Prostate gland (tissue), 2 donors: Measurements from ENCODE around the gene SGPP1. TPM values are rescaled to one million over a fixed set of nuclear protein-coding genes. Genes with fewer than 3 reads are reported as not detected.

Source experiments
- DNase-seq: peaks from one replicate; pipeline ENCODE4 v3.0.0-alpha.2; 2019; ENCODE audit warnings: low spot score
- H3K27ac ChIP-seq, 2 donors: fragments of 200-600 bp; sonication (generic); 2 replicates each; pipeline ENCODE4 v1.5.1; 2017 to 2019
- H3K27me3 ChIP-seq: fragments of 200-600 bp; sonication (generic); replicated peaks from 2 replicates; pipeline ENCODE4 v1.5.1; 2019; ENCODE audit not compliant: insufficient read depth
- H3K36me3 ChIP-seq, 2 donors: fragments of 200-600 bp; sonication (generic); 1 replicate in 1 of 2; 2 replicates in 1 of 2; pipeline versions ENCODE4 v1.5.1 to v1.8.1; 2017 to 2019
- H3K4me1 ChIP-seq: fragments of 200-600 bp; sonication (generic); replicated peaks from 2 replicates; pipeline ENCODE4 v1.5.1; 2019
- H3K4me3 ChIP-seq, 2 donors: fragments of 200-600 bp; sonication (generic); 2 replicates each; pipeline ENCODE4 v1.5.1; 2017 to 2019
- H3K9me3 ChIP-seq: fragments of 200-600 bp; sonication (generic); 2 replicates; pipeline ENCODE4 v1.5.1; 2017
- CTCF ChIP-seq, 4 experiments: fragments of 200-600 bp in 2 of 4; fragments of 450-650 bp in 2 of 4; sonication (generic) in 2 of 4; IDR thresholded peaks; 1 replicate in 3 of 4; 2 replicates in 1 of 4; pipeline ENCODE4 v1.5.1; 2016 to 2019; ENCODE audit warnings: antibody characterized with exemption in 4 of 4, mild to moderate bottlenecking in 2 of 4, moderate library complexity in 2 of 4
- POLR2A ChIP-seq: fragments of 450-650 bp; IDR thresholded peaks from one replicate; pipeline ENCODE4 v1.6.1; 2016; ENCODE audit warnings: antibody characterized with exemption, mild to moderate bottlenecking
- POLR2AphosphoS5 ChIP-seq: sonication (generic); formaldehyde crosslinking; IDR thresholded peaks from one replicate; pipeline ENCODE4 v1.6.1; 2017; ENCODE audit warnings: antibody characterized with exemption
- WGBS: methylation state at CpG from one replicate; pipeline ENCODE4 v1.1.5; 2018; 5-methylcytosine and 5-hydroxymethylcytosine counted together
- intact Hi-C: fragments of 100-400 bp; cut with DNase I; formaldehyde crosslinking; loops from one replicate; pipeline ENCODE4 v1.14.2; 2022
- total RNA-seq, 2 donors: library from RNA; depleted of rRNA; stranded (reverse); fragments of >200 nt; gene quantifications; one replicate each; pipeline ENCODE4 v1.1.0, GENCODE V29; 2016

Gene SGPP1
- total RNA-seq, 2 donors from 2014 or later: 19.7 to 37.5 TPM

DNA sequence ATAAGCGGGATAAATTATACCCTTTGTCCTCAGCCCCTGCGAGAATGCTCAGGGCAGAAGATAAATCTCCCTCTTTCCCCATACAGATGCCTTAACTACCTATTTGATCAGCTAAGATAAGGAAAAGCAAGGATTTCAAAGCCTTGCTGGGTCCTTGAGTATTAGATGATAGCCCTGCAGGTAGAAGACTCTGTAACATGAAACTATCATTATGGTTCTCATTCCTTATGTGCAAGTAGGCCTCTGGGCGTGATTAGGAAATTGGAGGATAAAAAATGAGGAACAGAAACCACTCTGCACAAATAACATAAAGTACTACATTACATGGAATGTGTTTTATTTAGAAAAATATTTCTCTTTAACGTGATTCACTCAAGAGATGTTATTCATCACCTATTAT lies 71.7 kb downstream of the SGPP1 start:
- 85% methylated on average over 4 of the region's 4 CpGs for WGBS
- H3K4me1 ChIP-seq: no peaks in the 10 kb centered on the region
- no peak for TF ChIP-seq CTCF (IDR thresholded peaks at IDR 0.05)
- TF ChIP-seq POLR2A: no peak
- TF ChIP-seq POLR2AphosphoS5: no peak
- no peaks in the 10 kb centered on the region for H3K9me3 ChIP-seq
- H3K36me3 ChIP-seq: no peaks in the 10 kb centered on the region
- H3K27ac ChIP-seq: no peak overlapping the region
- H3K27me3 ChIP-seq: no peaks in the 10 kb centered on the region
- no peak for DNase-seq
- H3K4me3 ChIP-seq: no peak overlapping the region
- intact Hi-C loops: no loop called here

- intact Hi-C loops: no loop called here
- no peak overlapping the region for H3K4me3 ChIP-seq
These were observed 72.9 kb downstream of the SGPP1 start for GRCh38 chr14:63654936-63655335.

GRCh38 chr14:63654346-63654745 lies 73.5 kb downstream of the SGPP1 start:
- intact Hi-C loops: no loop called here
- Histone ChIP-seq H3K27me3 (no peaks in the 10 kb centered on the region), H3K4me3 (no peak overlapping the region), H3K4me1 (no peaks in the 10 kb centered on the region), H3K27ac (no peak overlapping the region), H3K9me3 (no peaks in the 10 kb centered on the region), H3K36me3 (no peaks in the 10 kb centered on the region)
- TF ChIP-seq CTCF (IDR thresholded peaks at IDR 0.05) (no peak), POLR2A (no peak), POLR2AphosphoS5 (no peak)
- no peak for DNase-seq
- 96% methylated on average over 2 of the region's 2 CpGs for WGBS

More at GRCh38 chr14:63654936-63655335, 72.9 kb downstream of the SGPP1 start:
- Histone ChIP-seq H3K9me3 (no peaks in the 10 kb centered on the region), H3K27me3 (no peaks in the 10 kb centered on the region), H3K27ac (no peak overlapping the region), H3K36me3 (no peaks in the 10 kb centered on the region), H3K4me1 (no peaks in the 10 kb centered on the region)
- 73% methylated on average over 2 of the region's 2 CpGs for WGBS
- TF ChIP-seq POLR2A: no peak
- no peak for TF ChIP-seq POLR2AphosphoS5
- TF ChIP-seq CTCF (IDR thresholded peaks at IDR 0.05): no peak
- DNase-seq: no peak

- intact Hi-C loops: no loop called here
These were observed 75.5 kb downstream of the SGPP1 start for GRCh38 chr14:63652406-63652805.

More at GRCh38 chr14:63652406-63652805, 75.5 kb downstream of the SGPP1 start:
- Histone ChIP-seq H3K27me3 (no peaks in the 10 kb centered on the region), H3K27ac (no peak overlapping the region), H3K9me3 (no peaks in the 10 kb centered on the region), H3K4me3 (no peak overlapping the region), H3K36me3 (no peaks in the 10 kb centered on the region), H3K4me1 (no peaks in the 10 kb centered on the region)
- DNase-seq: no peak
- 94% methylated on average over 3 of the region's 3 CpGs for WGBS
- TF ChIP-seq CTCF (IDR thresholded peaks at IDR 0.05) (no peak), POLR2AphosphoS5 (no peak), POLR2A (no peak)
